ENCODE results near the gene PARD6G.

The PARD6G gene

GRCh38 chr18:80210312-80211083 lies 36.8 kb downstream of the PARD6G start:
- peak; percentile 56 for DNase-seq

GRCh38 chr18:80208620-80209019 lies 38.7 kb downstream of the PARD6G start:
- DNase-seq, result no peak

- DNase-seq, result no peak
Measured at GRCh38 chr18:80205294-80205693, 42.0 kb downstream of the PARD6G start.

GRCh38 chr18:80204142-80204541 lies 43.2 kb downstream of the PARD6G start:
- no peak for DNase-seq

GRCh38 chr18:80203249-80203648 lies 44.1 kb downstream of the PARD6G start:
- no peak for DNase-seq

GRCh38 chr18:80202264-80202998 lies 44.9 kb downstream of the PARD6G start:
- no peak for DNase-seq

- DNase-seq, result no peak
Measured at GRCh38 chr18:80201739-80202138, 45.6 kb downstream of the PARD6G start.

- no peak for DNase-seq
Measured at GRCh38 chr18:80200932-80201672, 46.2 kb downstream of the PARD6G start.

GRCh38 chr18:80200171-80200931 lies 47.0 kb downstream of the PARD6G start:
- DNase-seq, result no peak

GRCh38 chr18:80198994-80199748 lies 48.1 kb downstream of the PARD6G start:
- no peak for DNase-seq

- DNase-seq, result no peak
Measured at GRCh38 chr18:80198391-80198790, 48.9 kb downstream of the PARD6G start.

GRCh38 chr18:80197528-80197927 lies 49.8 kb downstream of the PARD6G start:
- no peak for DNase-seq

GRCh38 chr18:80196528-80197320 lies 50.6 kb downstream of the PARD6G start:
- DNase-seq, result no peak

GRCh38 chr18:80194874-80195570 lies 52.3 kb downstream of the PARD6G start:
- no peak for DNase-seq

- DNase-seq, result no peak
Measured at GRCh38 chr18:80193701-80194100, 53.6 kb downstream of the PARD6G start.

- no peak for DNase-seq
Measured at GRCh38 chr18:80192653-80193385, 54.5 kb downstream of the PARD6G start.

- DNase-seq, result no peak
Measured at GRCh38 chr18:80191907-80192652, 55.2 kb downstream of the PARD6G start.

- no peak for DNase-seq
Measured at GRCh38 chr18:80191264-80191663, 56.0 kb downstream of the PARD6G start.

GRCh38 chr18:80190311-80190710 lies 57.0 kb downstream of the PARD6G start:
- DNase-seq, result no peak
